MM.1S (cell line): Measurements from ENCODE around the gene MEFV.

ENCODE experiments used
- EZH2phosphoT487 ChIP-seq: fragments of 300-600 bp; sonication (generic); IDR thresholded peaks from 2 replicates; pipeline ENCODE4 v1.6.1; 2018; ENCODE audit warnings: antibody characterized with exemption, low read length
- TF ChIP-seq, protein P1 (sequence below): fragments of 300-600 bp; sonication (generic); IDR thresholded peaks from 2 replicates; pipeline ENCODE4 v1.5.1; 2016; ENCODE audit warnings: antibody characterized with exemption, low read length, mixed read lengths

DNA sequence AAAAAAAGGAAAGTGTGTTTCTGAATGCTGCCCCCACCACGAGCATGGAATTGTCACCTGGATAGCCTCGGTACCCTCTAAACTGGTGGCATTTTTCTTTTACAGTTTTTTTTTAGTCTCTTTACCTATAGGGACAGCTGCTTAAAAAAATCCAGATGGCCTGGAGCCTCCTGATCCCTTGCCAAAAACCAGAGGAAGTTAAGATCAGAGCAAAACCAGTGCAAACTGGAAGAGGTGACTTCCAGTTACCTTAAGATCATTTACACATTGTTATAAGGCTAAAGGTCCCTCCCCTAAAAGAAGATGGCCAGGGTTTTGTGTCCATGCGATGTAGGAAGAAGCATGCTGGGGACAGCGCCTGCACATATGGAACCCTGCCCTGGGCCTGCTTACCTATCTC, 3.5 kb downstream of the MEFV start:
- TF ChIP-seq, protein P1, sequence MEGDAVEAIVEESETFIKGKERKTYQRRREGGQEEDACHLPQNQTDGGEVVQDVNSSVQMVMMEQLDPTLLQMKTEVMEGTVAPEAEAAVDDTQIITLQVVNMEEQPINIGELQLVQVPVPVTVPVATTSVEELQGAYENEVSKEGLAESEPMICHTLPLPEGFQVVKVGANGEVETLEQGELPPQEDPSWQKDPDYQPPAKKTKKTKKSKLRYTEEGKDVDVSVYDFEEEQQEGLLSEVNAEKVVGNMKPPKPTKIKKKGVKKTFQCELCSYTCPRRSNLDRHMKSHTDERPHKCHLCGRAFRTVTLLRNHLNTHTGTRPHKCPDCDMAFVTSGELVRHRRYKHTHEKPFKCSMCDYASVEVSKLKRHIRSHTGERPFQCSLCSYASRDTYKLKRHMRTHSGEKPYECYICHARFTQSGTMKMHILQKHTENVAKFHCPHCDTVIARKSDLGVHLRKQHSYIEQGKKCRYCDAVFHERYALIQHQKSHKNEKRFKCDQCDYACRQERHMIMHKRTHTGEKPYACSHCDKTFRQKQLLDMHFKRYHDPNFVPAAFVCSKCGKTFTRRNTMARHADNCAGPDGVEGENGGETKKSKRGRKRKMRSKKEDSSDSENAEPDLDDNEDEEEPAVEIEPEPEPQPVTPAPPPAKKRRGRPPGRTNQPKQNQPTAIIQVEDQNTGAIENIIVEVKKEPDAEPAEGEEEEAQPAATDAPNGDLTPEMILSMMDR: no peak
- TF ChIP-seq EZH2phosphoT487: no peak
